Measurements from ENCODE around the gene EXOSC2.
A peak's percentile ranks its signal among the peaks of the same experiment; 100 is the strongest.

EXOSC2 gene

GRCh38 chr9:130701059-130702022 is 7.8 kb downstream of the EXOSC2 start:
- peak; percentile 73 for DNase-seq

- no peak for DNase-seq
These were observed 9.9 kb downstream of the EXOSC2 start for GRCh38 chr9:130703501-130703900.

- DNase-seq: peak; percentile 68
These were observed 13.8 kb downstream of the EXOSC2 start for GRCh38 chr9:130707225-130707976.

- no peak for DNase-seq
These were observed 17.3 kb downstream of the EXOSC2 start for GRCh38 chr9:130710822-130711352.

- DNase-seq: no peak
These were observed 17.9 kb downstream of the EXOSC2 start for GRCh38 chr9:130711469-130711868.

GRCh38 chr9:130712564-130713285 is 19.1 kb downstream of the EXOSC2 start:
- DNase-seq: peak; percentile 99

GRCh38 chr9:130713286-130713960 is 19.8 kb downstream of the EXOSC2 start:
- peak; percentile 41 for DNase-seq

GRCh38 chr9:130714586-130715110 is 21.1 kb downstream of the EXOSC2 start:
- DNase-seq: no peak

GRCh38 chr9:130715270-130715669 is 21.7 kb downstream of the EXOSC2 start:
- no peak for DNase-seq

GRCh38 chr9:130718562-130718961 is 25.0 kb downstream of the EXOSC2 start:
- DNase-seq: no peak

- DNase-seq: no peak
These were observed 27.2 kb downstream of the EXOSC2 start for GRCh38 chr9:130720762-130721161.

GRCh38 chr9:130728721-130729120 is 35.1 kb downstream of the EXOSC2 start:
- DNase-seq: peak; percentile 77

- DNase-seq: no peak
These were observed 35.6 kb downstream of the EXOSC2 start for GRCh38 chr9:130729145-130729544.

GRCh38 chr9:130731355-130731754 is 37.8 kb downstream of the EXOSC2 start:
- no peak for DNase-seq

- DNase-seq: no peak
These were observed 38.6 kb downstream of the EXOSC2 start for GRCh38 chr9:130732136-130732535.

- DNase-seq: no peak
These were observed 39.2 kb downstream of the EXOSC2 start for GRCh38 chr9:130732793-130733221.

- DNase-seq: no peak
These were observed 42.0 kb downstream of the EXOSC2 start for GRCh38 chr9:130735566-130735965.

- DNase-seq: no peak
These were observed 43.3 kb downstream of the EXOSC2 start for GRCh38 chr9:130736834-130737233.

- DNase-seq: no peak
These were observed 44.7 kb downstream of the EXOSC2 start for GRCh38 chr9:130738281-130738680.

- no peak for DNase-seq
These were observed 45.5 kb downstream of the EXOSC2 start for GRCh38 chr9:130739081-130739480.

GRCh38 chr9:130740218-130741023 is 46.8 kb downstream of the EXOSC2 start:
- no peak for DNase-seq
